GM12878 (cell line): Measurements from ENCODE around the gene DMKN. TPM values are rescaled to one million over a fixed set of nuclear protein-coding genes. Genes with fewer than 3 reads are reported as not detected.

Experiments
- ATAC-seq: fragments of 200-7000 bp; cut with Tn5 transposase; 3 replicates; pipeline ENCODE4 v1.9.1; 2020; ENCODE audit warnings: mild to moderate bottlenecking, moderate library complexity
- BruUV-seq: library from RNA; stranded (reverse); fragments of 400-500 nt; replicated peaks from 2 replicates; lab custom pipeline; 2021; lab: Mats Ljungman, UMichigan
- CTCF ChIA-PET: fragments of 300-600 bp; sonication (Branson Sonifier 250); formaldehyde crosslinking; extraction: SDS; loops from one replicate; lab custom pipeline; 2021; ENCODE audit warnings: inconsistent platforms; lab: Yijun Ruan, JAX
- POLR2A ChIA-PET: fragments of 350-600 bp; formaldehyde crosslinking; extraction: SDS; loops from one replicate; lab custom pipeline; 2021; ENCODE audit warnings: inconsistent platforms; lab: Charles Lee
- RAD21 ChIA-PET: fragments of 300-600 bp; sonication (Branson Sonifier 250); formaldehyde crosslinking; loops from one replicate; lab custom pipeline; 2023; ENCODE audit warnings: antibody characterized with exemption; ENCODE audit not compliant: unreplicated experiment; lab: Charles Lee
- SMC1A ChIA-PET: fragments of 300-600 bp; sonication (Branson Sonifier 250); formaldehyde crosslinking; loops from one replicate; lab custom pipeline; 2023; ENCODE audit not compliant: unreplicated experiment, uncharacterized antibody; lab: Charles Lee
- DNase-seq: peaks from one replicate; pipeline ENCODE4 v3.0.0-alpha.2; 2011; ENCODE audit warnings: low read depth, low spot score
- FAIRE-seq: peaks from 3 replicates; lab custom pipeline; 2011; peaks lifted over from hg19 to GRCh38; lab: Jason Lieb, UNC
- H2AFZ ChIP-seq: 2 replicates; pipeline ENCODE4 v1.6.0; 2011; ENCODE audit warnings: low read depth, low read length, control low read depth; ENCODE audit not compliant: control insufficient read depth
- H3K27ac ChIP-seq: 2 replicates; pipeline ENCODE4 v1.5.1; 2011; ENCODE audit warnings: control low read depth; ENCODE audit not compliant: control insufficient read depth, insufficient read depth
- H3K27me3 ChIP-seq, 2 experiments: replicated peaks in 1 of 2; 2 replicates each; pipeline versions ENCODE4 v1.6.0 to v1.6.1; 2011; ENCODE audit warnings: low read length in 1 of 2; ENCODE audit not compliant: control insufficient read depth in 2 of 2, insufficient read depth in 2 of 2
- H3K36me3 ChIP-seq, 2 experiments: 2 replicates each; pipeline ENCODE4 v1.5.1; 2011; ENCODE audit warnings: low read length in 1 of 2; ENCODE audit not compliant: control insufficient read depth in 2 of 2, insufficient read depth in 2 of 2
- H3K4me1 ChIP-seq: 2 replicates; pipeline ENCODE4 v1.6.1; 2011; ENCODE audit warnings: mild to moderate bottlenecking, low read length, moderate library complexity, mixed read lengths; ENCODE audit not compliant: control insufficient read depth, insufficient read depth
- H3K4me2 ChIP-seq: 2 replicates; pipeline ENCODE4 v1.6.0; 2011; ENCODE audit warnings: control low read depth; ENCODE audit not compliant: control insufficient read depth, insufficient read depth
- H3K4me3 ChIP-seq: fragments of 200-600 bp; sonication (generic); 2 replicates; pipeline ENCODE4 v1.5.1; 2016
- H3K79me2 ChIP-seq: 2 replicates; pipeline ENCODE4 v1.6.0; 2011; ENCODE audit warnings: low read length; ENCODE audit not compliant: control insufficient read depth, insufficient read depth
- H3K9ac ChIP-seq: 2 replicates; pipeline ENCODE4 v1.8.0; 2011; ENCODE audit warnings: low read length, control low read depth, mixed read lengths; ENCODE audit not compliant: control insufficient read depth, insufficient read depth
- H3K9me3 ChIP-seq: replicated peaks from 3 replicates; pipeline ENCODE4 v1.5.1; 2011; ENCODE audit warnings: mild to moderate bottlenecking, low read length; ENCODE audit not compliant: control insufficient read depth, insufficient read depth
- H4K20me1 ChIP-seq: 2 replicates; pipeline ENCODE4 v1.6.0; 2011; ENCODE audit not compliant: control insufficient read depth, insufficient read depth
- BCL3 ChIP-seq: IDR thresholded peaks from 2 replicates; pipeline ENCODE4 v1.6.1; 2011; ENCODE audit warnings: borderline replicate concordance, low read depth, mild to moderate bottlenecking, moderate library complexity, low read length; ENCODE audit not compliant: insufficient read depth, poor library complexity, severe bottlenecking
- CTCF ChIP-seq, 3 experiments: IDR thresholded peaks in 2 of 3; conservative IDR thresholded peaks in 1 of 3; 2 replicates each; pipeline ENCODE4 v1.5.1; 2011; ENCODE audit warnings: low read depth in 3 of 3, low read length in 3 of 3, mild to moderate bottlenecking in 3 of 3, control low read depth in 2 of 3, moderate library complexity in 2 of 3, inconsistent platforms in 1 of 3, mixed read lengths in 1 of 3; ENCODE audit not compliant: control insufficient read depth in 2 of 3, insufficient read depth in 1 of 3; ENCODE audit errors: extremely low read depth in 1 of 3
- HSF1 ChIP-seq: fragments of 150-350 bp; IDR thresholded peaks from 2 replicates; pipeline ENCODE4 v1.6.1; 2014; ENCODE audit warnings: mild to moderate bottlenecking, low read depth, low read length
- MLLT1 ChIP-seq: fragments of 450-650 bp; IDR thresholded peaks from 2 replicates; pipeline ENCODE4 v1.6.1; 2016; ENCODE audit warnings: mild to moderate bottlenecking
- NBN ChIP-seq: fragments of 450-650 bp; IDR thresholded peaks from 2 replicates; pipeline ENCODE4 v1.6.1; 2016
- NR2C2 ChIP-seq: IDR thresholded peaks from 2 replicates; pipeline ENCODE4 v1.6.1; 2011; ENCODE audit warnings: borderline replicate concordance, low read depth; ENCODE audit not compliant: control insufficient read depth, insufficient read length
- PKNOX1 ChIP-seq: fragments of 450-650 bp; IDR thresholded peaks from 2 replicates; pipeline ENCODE4 v1.6.1; 2016; ENCODE audit warnings: mild to moderate bottlenecking
- POLR2AphosphoS2 ChIP-seq: IDR thresholded peaks from 2 replicates; pipeline ENCODE4 v1.6.1; 2011; ENCODE audit warnings: low read depth, mild to moderate bottlenecking, low read length, improper control_type of control experiment, moderate library complexity
- ZBTB11 ChIP-seq: fragments of 450-650 bp; formaldehyde crosslinking; IDR thresholded peaks from 2 replicates; pipeline ENCODE4 v1.5.0; 2022; ENCODE audit warnings: mild to moderate bottlenecking, missing genetic modification characterization
- ZNF207 ChIP-seq: fragments of 450-650 bp; IDR thresholded peaks from 2 replicates; pipeline ENCODE4 v1.6.1; 2014; ENCODE audit warnings: antibody characterized with exemption, mild to moderate bottlenecking, borderline replicate concordance
- ZSCAN29 ChIP-seq: fragments of 450-650 bp; IDR thresholded peaks from 2 replicates; pipeline ENCODE4 v1.6.1; 2017; ENCODE audit warnings: mild to moderate bottlenecking, moderate library complexity
- WGBS: methylation state at CpG from one replicate; pipeline ENCODE4 v1.1.6; 2016; ENCODE audit warnings: low lambda C conversion rate; ENCODE audit not compliant: insufficient replicate concordance, insufficient coverage; ENCODE audit errors: missing lambda C conversion rate; 5-methylcytosine and 5-hydroxymethylcytosine counted together
- in situ Hi-C: fragments of 300-500 bp; cut with MboI; formaldehyde crosslinking; loops from 9 replicates; pipeline ENCODE4 v1.14.3; 2018; ENCODE audit warnings: mixed read lengths
- intact Hi-C: fragments of 100-400 bp; cut with micrococcal nuclease; formaldehyde crosslinking; loops from one replicate; pipeline ENCODE4 v1.14.2; 2022; ENCODE audit not compliant: unreplicated experiment
- polyA plus RNA-seq, 11 experiments: library from polyadenylated mRNA; depleted of rRNA in 4 of 11; unstranded in 6 of 11; stranded (reverse) in 5 of 11; fragments of >200 nt; fragmentation: Nextera tagmentation in 4 of 11; fragmentation: Illumina TruSeq in 1 of 11; extraction: Ambion mirVana in 4 of 11; extraction: Trizol in 1 of 11; gene quantifications; 1 replicate in 1 of 11; 2 replicates in 10 of 11; pipeline versions ENCODE4 v1.2.1 to v1.2.3, GENCODE V29; 2011 to 2016; ENCODE audit warnings: inconsistent platforms in 2 of 11, missing spikeins in 2 of 11, low read depth in 1 of 11
- total RNA-seq, 4 experiments: library from RNA; depleted of rRNA in 3 of 4; stranded (reverse); fragments of >200 nt in 3 of 4; fragmentation: Illumina TruSeq in 1 of 4; extraction: Trizol in 1 of 4; gene quantifications; 2 replicates each; pipeline versions ENCODE4 v1.2.1 to v1.2.3, GENCODE V29; 2013 to 2021

Gene DMKN
- total and polyA plus RNA-seq, 10 of the 15 experiments (the other 5 are each of a cell fraction or from before 2014, with no cell fraction given) = 36.4 to 114 (median 58.6) TPM

- no peak overlapping the region for H2AFZ ChIP-seq
- H3K9ac ChIP-seq = no peak overlapping the region
- H3K27ac ChIP-seq = no peak overlapping the region
- SMC1A ChIA-PET = interaction anchor here (1.8 to 5.7 kb wide), 3 partner anchors 8 to 153 kb away, joined by 6 to 35 read pairs (median 10); no protein-coding TSS in a partner anchor
- WGBS = 58% methylated on average over 6 of the region's 7 CpGs
- no peaks in the 10 kb centered on the region for H3K36me3 ChIP-seq
- FAIRE-seq (no peak), DNase-seq (no peak), ATAC-seq (no peak)
- no TSS peak for BruUV-seq
- no peak overlapping the region for H3K4me3 ChIP-seq
- peaks cover 12% of the 10 kb centered on the region for H3K4me1 ChIP-seq
- in situ Hi-C loops = no loop called here
- intact Hi-C loops = no loop called here
- POLR2A ChIA-PET = interaction anchor here (1.0 to 1.1 kb wide), 3 partner anchors 87 to 178 kb away, joined by 3 to 4 read pairs (median 3); partner anchors contain the start of gene COX6B1
- no peak overlapping the region for H3K4me2 ChIP-seq
- RAD21 ChIA-PET = interaction anchor here (0.8 to 1.9 kb wide), 4 partner anchors 11 to 160 kb away, joined by 3 to 8 read pairs (median 6); no protein-coding TSS in a partner anchor
- no peaks in the 10 kb centered on the region for H3K79me2 ChIP-seq
- no peaks in the 10 kb centered on the region; a peak in 1 of 4 replicates for H3K27me3 ChIP-seq
- H3K9me3 ChIP-seq = no peaks in the 10 kb centered on the region
- CTCF ChIA-PET = interaction anchor here (1.0 to 6.3 kb wide), 8 partner anchors 9 to 153 kb away, joined by 3 to 87 read pairs (median 8); no protein-coding TSS in a partner anchor
- H4K20me1 ChIP-seq = no peaks in the 10 kb centered on the region
- TF ChIP-seq NBN (no peak), ZSCAN29 (no peak), CTCF (IDR thresholded peaks at IDR 0.05 in 2 of 3, conservative IDR thresholded peaks at IDR 0.05 in 1 of 3; ENCODE audit: control insufficient read depth in 2 of 3, extremely low read depth in 1 of 3, insufficient read depth in 1 of 3, low read depth in 3 of 3, low read length in 3 of 3) (no peak), NR2C2 (no peak), PKNOX1 (no peak), ZBTB11 (CRISPR knock-in tag) (no peak), BCL3 (no peak), HSF1 (no peak), MLLT1 (no peak), POLR2AphosphoS2 (no peak), ZNF207 (no peak)
Measured at GRCh38 chr19:35506011-35506410, 7.4 kb downstream of the DMKN start.
